Activated T-helper 1 cell treated with anti-CD3 and anti-CD28 coated beads, Interleukin-12 subunit alpha, Interleukin-12 subunit beta, Interleukin-2, Interleukin-4 antibody, amounts not matched to agents 30 ng/mL and 10 ng/mL and 1 ng/mL, durations not matched to agents 14 hours and 24 hours and 36 hours (primary cell): ENCODE data around the gene ADAM8. TPM values are rescaled to one million over a fixed set of nuclear protein-coding genes. Genes with fewer than 3 reads are reported as not detected.

Experiments used
- total RNA-seq: library from RNA; stranded (reverse); gene quantifications from 2 replicates; pipeline ENCODE4 v1.2.3, GENCODE V29; 2022

The ADAM8 gene
- total RNA-seq, 1 donor from 2014 or later = 138 TPM

Other genes with a start within 250 kb of the ADAM8 start
- not detected in 2 replicates for gene ADGRA1, start 188.9 kb downstream of the ADAM8 start, total RNA-seq
- gene KNDC1, start 116.6 kb downstream of the ADAM8 start, total RNA-seq = 0.22 and 0.54 TPM in 2 replicates
- 0.17 TPM in 1 of 2 replicates, not detected in the other for gene UTF1, start 46.7 kb downstream of the ADAM8 start, total RNA-seq
- gene VENTX, start 39.0 kb downstream of the ADAM8 start, total RNA-seq = not detected in 2 replicates
- gene TUBGCP2, start 32.0 kb upstream of the ADAM8 start, total RNA-seq = 57.6 and 65.0 TPM in 2 replicates
- 69.6 and 76.3 TPM in 2 replicates for gene ZNF511, start 32.0 kb upstream of the ADAM8 start, total RNA-seq
- not detected in 2 replicates for gene CALY, start 60.0 kb upstream of the ADAM8 start, total RNA-seq
- not detected in 2 replicates for gene PRAP1, start 70.5 kb upstream of the ADAM8 start, total RNA-seq
- gene FUOM, start 81.2 kb upstream of the ADAM8 start, total RNA-seq = 45.4 and 51.8 TPM in 2 replicates
- 69.3 and 69.6 TPM in 2 replicates for gene ECHS1, start 96.5 kb upstream of the ADAM8 start, total RNA-seq
- 6.6 and 7.5 TPM in 2 replicates for gene PAOX, start 102.4 kb upstream of the ADAM8 start, total RNA-seq
- gene MTG1, start 117.3 kb upstream of the ADAM8 start, total RNA-seq = 64.9 and 67.9 TPM in 2 replicates
- not detected in 2 replicates for gene SPRN, start 147.8 kb upstream of the ADAM8 start, total RNA-seq
- gene SCART1, start 177.1 kb upstream of the ADAM8 start, total RNA-seq = 1.2 and 1.5 TPM in 2 replicates